ENCODE results near the gene MPDU1.

MPDU1 gene

DNA sequence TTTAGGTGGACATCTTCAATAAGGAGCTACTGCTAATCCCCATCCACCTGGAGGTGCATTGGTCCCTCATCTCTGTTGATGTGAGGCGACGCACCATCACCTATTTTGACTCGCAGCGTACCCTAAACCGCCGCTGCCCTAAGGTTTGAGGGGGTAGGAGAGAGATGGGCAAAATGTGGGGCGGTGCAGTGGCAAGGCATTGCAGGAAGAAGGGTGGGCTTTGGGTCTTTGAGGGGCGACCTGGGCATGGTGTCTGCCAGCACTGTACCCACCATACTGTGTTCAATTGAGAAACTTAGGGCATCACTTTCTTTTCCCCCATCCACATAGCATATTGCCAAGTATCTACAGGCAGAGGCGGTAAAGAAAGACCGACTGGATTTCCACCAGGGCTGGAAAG, 13.3 kb upstream of the MPDU1 start:
- no peaks in the 10 kb centered on the region for H3K9me3 ChIP-seq (ENCODE audit: low read length)
- peaks cover 62% of the 10 kb centered on the region for H3K36me3 ChIP-seq (ENCODE audit: insufficient read depth, low read length)
- H3K27me3 ChIP-seq (ENCODE audit: insufficient read depth, low read length), result no peaks in the 10 kb centered on the region
- no peak overlapping the region for H2AFZ ChIP-seq (ENCODE audit: low read depth, low read length)
- H3K4me3 ChIP-seq (ENCODE audit: low read length), result no peak overlapping the region
- peaks cover 24% of the 10 kb centered on the region for H3K4me1 ChIP-seq (ENCODE audit: insufficient read depth, low read length)

DNA sequence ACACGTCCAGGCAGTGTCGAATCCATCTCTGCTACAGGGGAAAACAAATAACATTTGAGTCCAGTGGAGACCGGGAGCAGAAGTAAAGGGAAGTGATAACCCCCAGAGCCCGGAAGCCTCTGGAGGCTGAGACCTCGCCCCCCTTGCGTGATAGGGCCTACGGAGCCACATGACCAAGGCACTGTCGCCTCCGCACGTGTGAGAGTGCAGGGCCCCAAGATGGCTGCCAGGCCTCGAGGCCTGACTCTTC, 11.4 kb upstream of the MPDU1 start:
- H3K4me1 ChIP-seq (ENCODE audit: insufficient read depth, low read length), result peaks cover 26% of the 10 kb centered on the region
- H3K9me3 ChIP-seq (ENCODE audit: low read length), result no peaks in the 10 kb centered on the region
- no peaks in the 10 kb centered on the region for H3K27me3 ChIP-seq (ENCODE audit: insufficient read depth, low read length)
- peak overlapping the region; percentile 48 for H3K4me3 ChIP-seq (ENCODE audit: low read length)
- H2AFZ ChIP-seq (ENCODE audit: low read depth, low read length), result no peak overlapping the region
- peaks cover 64% of the 10 kb centered on the region for H3K36me3 ChIP-seq (ENCODE audit: insufficient read depth, low read length)

DNA sequence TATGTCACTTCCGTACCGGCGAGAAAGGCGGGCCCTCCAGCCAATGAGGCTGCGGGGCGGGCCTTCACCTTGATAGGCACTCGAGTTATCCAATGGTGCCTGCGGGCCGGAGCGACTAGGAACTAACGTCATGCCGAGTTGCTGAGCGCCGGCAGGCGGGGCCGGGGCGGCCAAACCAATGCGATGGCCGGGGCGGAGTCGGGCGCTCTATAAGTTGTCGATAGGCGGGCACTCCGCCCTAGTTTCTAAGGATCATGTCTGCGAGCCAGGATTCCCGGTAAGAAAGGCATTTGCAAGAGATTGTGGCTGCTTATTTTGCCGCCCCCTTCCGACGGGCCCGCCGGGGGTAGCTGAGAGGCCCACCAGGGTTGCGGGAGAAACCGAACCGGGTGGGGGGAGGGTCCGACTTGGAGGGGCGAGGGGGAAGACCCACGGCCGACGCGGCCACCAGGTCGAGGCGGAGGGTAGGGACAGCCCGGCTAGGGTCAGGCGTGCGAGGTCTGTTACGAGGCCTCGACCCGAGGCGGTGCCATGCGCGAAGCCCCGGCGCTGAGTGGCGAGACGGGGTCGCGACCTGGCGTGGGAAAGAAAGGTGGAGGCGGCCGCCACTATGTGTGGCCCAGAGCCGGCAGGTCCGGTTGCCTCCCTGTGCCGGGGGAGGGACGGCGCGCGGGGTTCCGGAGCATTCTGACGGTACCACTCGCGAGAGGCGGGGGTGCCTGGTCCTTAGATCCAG, 10.9 kb upstream of the MPDU1 start:
- no peaks in the 10 kb centered on the region for H3K9me3 ChIP-seq (ENCODE audit: low read length)
- no peaks in the 10 kb centered on the region for H3K27me3 ChIP-seq (ENCODE audit: insufficient read depth, low read length)
- H3K4me3 ChIP-seq (ENCODE audit: low read length), result peak overlapping the region; percentile 99
- peaks cover 68% of the 10 kb centered on the region for H3K36me3 ChIP-seq (ENCODE audit: insufficient read depth, low read length)
- H2AFZ ChIP-seq (ENCODE audit: low read depth, low read length), result no peak overlapping the region
- H3K4me1 ChIP-seq (ENCODE audit: insufficient read depth, low read length), result peaks cover 26% of the 10 kb centered on the region

DNA sequence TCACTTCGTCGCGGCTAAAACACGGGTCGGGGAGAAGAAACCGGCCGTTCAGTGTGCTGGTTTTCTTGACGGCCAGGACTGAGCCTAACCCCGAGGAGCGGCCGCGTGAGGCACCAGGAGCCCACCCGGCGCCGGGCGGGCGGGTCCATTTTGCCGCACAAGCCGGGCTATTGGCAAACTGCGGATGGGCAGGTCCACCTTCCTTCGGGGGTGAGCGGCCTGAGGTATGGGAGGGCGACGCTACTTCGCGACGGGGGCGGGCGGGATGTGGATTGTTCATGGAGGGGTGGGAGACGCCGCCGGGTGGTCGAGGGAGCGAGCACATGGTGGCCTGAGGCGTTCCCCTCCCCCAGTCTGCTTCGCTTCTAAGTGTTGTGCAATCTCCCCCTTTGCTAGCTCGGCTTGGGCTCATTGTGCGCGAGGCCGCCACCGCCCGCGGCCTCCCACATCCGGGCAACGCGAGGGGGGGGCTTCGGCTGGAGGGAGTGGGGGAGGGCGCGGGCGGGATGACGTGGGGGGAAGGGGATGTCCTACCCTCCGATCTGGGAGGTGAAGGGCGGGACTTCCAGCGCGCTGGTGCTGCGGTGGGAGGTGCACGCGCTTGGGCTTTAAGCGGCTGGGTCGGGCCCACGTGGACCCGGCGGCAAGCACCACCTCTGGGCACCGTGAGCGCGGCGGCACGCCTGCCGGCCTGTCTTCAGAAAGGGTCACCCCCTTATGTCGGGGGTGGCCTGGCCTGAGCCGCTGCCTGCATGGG, 10.2 kb upstream of the MPDU1 start:
- H3K36me3 ChIP-seq (ENCODE audit: insufficient read depth, low read length), result peaks cover 74% of the 10 kb centered on the region
- H3K9me3 ChIP-seq (ENCODE audit: low read length), result no peaks in the 10 kb centered on the region
- peak overlapping the region; percentile 99 for H3K4me3 ChIP-seq (ENCODE audit: low read length)
- H3K27me3 ChIP-seq (ENCODE audit: insufficient read depth, low read length), result no peaks in the 10 kb centered on the region
- H2AFZ ChIP-seq (ENCODE audit: low read depth, low read length), result no peak overlapping the region
- H3K4me1 ChIP-seq (ENCODE audit: insufficient read depth, low read length), result peaks cover 26% of the 10 kb centered on the region

DNA sequence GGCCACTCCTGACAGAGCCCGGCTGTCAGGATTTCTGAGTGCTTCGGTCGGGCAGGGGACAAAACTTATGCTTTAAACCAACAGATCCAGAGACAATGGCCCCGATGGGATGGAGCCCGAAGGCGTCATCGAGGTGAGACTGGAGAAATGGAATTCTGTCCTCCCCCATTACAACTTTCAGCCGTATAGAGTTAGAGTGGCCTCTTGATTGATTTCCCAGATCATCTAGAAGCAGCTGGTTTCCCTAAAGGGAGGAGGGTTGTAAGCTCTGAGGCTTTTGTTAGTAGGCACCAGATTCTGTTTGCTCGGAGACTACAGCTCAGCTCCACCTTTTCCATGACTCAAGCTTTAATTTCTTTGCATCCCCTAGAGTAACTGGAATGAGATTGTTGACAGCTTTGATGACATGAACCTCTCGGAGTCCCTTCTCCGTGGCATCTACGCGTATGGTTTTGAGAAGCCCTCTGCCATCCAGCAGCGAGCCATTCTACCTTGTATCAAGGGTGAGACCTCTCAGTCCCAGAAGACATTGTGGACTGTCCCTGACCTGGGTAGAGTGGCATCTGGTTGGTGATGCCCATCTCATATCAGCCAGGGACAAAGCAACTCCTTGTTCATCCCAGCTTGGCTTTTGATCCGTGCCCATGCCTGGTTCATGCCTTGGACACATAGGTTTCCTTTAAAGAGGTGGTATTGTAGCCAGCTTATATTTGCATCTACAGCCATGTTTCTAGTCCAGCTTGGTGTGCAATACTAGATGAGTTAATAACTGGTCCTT, 9.3 kb upstream of the MPDU1 start:
- peaks cover 26% of the 10 kb centered on the region for H3K4me1 ChIP-seq (ENCODE audit: insufficient read depth, low read length)
- no peaks in the 10 kb centered on the region for H3K27me3 ChIP-seq (ENCODE audit: insufficient read depth, low read length)
- H3K4me3 ChIP-seq (ENCODE audit: low read length), result peak overlapping the region; percentile 99
- H3K36me3 ChIP-seq (ENCODE audit: insufficient read depth, low read length), result peaks cover 77% of the 10 kb centered on the region
- no peak overlapping the region for H2AFZ ChIP-seq (ENCODE audit: low read depth, low read length)
- no peaks in the 10 kb centered on the region for H3K9me3 ChIP-seq (ENCODE audit: low read length)

DNA sequence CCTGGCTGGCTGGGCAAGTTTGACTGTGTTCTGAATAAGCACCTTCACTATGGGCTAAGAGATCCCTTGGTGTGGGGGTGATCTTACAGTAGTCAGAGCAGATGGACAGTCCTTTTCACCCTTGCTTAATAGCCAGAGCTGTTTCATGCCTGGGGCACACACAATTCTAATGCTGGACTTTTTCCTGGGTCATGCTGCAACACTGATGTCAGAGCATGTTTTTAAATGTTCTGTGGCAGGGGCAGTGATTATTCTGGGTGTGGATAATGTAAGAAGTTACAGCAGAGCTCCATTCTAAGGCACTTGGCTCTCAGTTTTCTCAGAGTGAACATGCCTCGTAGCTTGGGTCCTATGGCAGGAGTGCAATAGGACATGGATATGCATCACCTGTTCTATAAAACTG, 8.2 kb upstream of the MPDU1 start:
- Histone ChIP-seq H3K4me3 (ENCODE audit: low read length) (peak overlapping the region; percentile 1), H2AFZ (ENCODE audit: low read depth, low read length) (no peak overlapping the region), H3K4me1 (ENCODE audit: insufficient read depth, low read length) (peaks cover 26% of the 10 kb centered on the region), H3K36me3 (ENCODE audit: insufficient read depth, low read length) (peaks cover 75% of the 10 kb centered on the region), H3K9me3 (ENCODE audit: low read length) (no peaks in the 10 kb centered on the region), H3K27me3 (ENCODE audit: insufficient read depth, low read length) (no peaks in the 10 kb centered on the region)

DNA sequence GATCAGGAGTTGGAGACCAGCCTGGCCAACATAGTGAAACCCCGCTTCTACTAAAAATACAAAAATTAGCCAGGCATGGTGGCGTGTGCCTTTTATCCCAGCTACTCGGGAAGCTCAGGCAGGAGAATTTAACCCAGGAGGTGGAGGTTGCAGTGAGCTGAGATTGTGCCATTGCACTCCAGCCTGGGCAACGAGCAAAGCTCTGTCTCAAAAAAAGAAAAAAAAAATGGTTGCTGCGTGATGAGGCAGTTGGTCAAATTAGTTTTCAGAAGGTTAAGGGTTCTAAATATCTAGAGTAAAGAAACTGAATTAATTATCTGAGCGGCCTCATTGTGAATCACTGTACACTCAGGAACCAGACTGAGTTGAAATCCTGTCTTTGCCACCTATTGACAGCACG, 7.7 kb upstream of the MPDU1 start:
- Histone ChIP-seq H2AFZ (ENCODE audit: low read depth, low read length) (no peak overlapping the region), H3K9me3 (ENCODE audit: low read length) (no peaks in the 10 kb centered on the region), H3K27me3 (ENCODE audit: insufficient read depth, low read length) (no peaks in the 10 kb centered on the region), H3K36me3 (ENCODE audit: insufficient read depth, low read length) (peaks cover 75% of the 10 kb centered on the region), H3K4me3 (ENCODE audit: low read length) (no peak overlapping the region), H3K4me1 (ENCODE audit: insufficient read depth, low read length) (peaks cover 26% of the 10 kb centered on the region)

DNA sequence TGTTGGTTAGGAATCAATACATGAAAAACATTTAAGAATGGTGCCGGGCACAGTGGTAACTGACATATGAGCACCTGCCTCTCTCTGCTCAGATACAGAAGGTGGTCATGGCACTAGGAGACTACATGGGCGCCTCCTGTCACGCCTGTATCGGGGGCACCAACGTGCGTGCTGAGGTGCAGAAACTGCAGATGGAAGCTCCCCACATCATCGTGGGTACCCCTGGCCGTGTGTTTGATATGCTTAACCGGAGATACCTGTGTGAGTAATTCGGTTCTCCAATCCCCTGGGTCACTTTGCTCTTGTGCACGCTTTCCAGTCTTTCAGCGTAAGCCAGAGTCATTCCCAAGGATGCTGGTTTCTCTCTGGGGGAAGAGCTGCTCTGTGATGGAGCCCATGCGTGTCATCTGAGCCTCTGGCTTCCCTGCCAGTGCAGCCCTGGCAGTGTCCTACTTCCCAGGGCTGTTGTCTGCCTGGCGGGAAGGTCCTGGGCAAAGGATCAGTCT, 7.2 kb upstream of the MPDU1 start:
- Histone ChIP-seq H3K9me3 (ENCODE audit: low read length) (no peaks in the 10 kb centered on the region), H3K36me3 (ENCODE audit: insufficient read depth, low read length) (peaks cover 72% of the 10 kb centered on the region), H3K4me1 (ENCODE audit: insufficient read depth, low read length) (peaks cover 23% of the 10 kb centered on the region), H3K27me3 (ENCODE audit: insufficient read depth, low read length) (no peaks in the 10 kb centered on the region), H2AFZ (ENCODE audit: low read depth, low read length) (no peak overlapping the region), H3K4me3 (ENCODE audit: low read length) (no peak overlapping the region)

DNA sequence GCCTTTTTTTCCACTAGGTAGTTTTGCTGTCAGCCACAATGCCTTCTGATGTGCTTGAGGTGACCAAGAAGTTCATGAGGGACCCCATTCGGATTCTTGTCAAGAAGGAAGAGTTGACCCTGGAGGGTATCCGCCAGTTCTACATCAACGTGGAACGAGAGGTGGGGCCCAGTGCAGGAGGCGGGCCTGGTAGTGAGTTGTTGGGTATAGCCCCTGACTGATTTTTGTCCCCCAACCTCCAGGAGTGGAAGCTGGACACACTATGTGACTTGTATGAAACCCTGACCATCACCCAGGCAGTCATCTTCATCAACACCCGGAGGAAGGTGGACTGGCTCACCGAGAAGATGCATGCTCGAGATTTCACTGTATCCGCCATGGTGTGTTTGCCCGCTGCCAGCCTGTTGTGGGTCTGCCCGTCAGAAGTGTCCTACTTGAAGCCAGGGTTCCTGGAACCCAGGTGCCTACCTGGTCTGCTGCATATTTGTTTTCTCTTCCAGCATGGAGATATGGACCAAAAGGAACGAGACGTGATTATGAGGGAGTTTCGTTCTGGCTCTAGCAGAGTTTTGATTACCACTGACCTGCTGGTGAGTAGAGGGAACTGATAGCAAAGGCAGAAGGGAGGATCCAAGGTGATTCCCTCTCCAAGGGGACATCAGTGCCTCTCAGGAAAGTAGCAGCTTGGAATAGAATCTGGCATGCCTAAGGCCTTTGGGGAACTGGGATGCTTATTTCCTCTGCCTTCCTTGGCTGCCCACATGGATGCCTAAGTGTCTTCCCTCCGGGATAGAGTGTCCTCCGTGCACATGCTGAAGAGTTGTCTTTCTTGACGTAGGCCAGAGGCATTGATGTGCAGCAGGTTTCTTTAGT, 6.1 kb upstream of the MPDU1 start:
- Histone ChIP-seq H3K27me3 (ENCODE audit: insufficient read depth, low read length) (no peaks in the 10 kb centered on the region), H3K9me3 (ENCODE audit: low read length) (no peaks in the 10 kb centered on the region), H3K4me1 (ENCODE audit: insufficient read depth, low read length) (peaks cover 18% of the 10 kb centered on the region), H2AFZ (ENCODE audit: low read depth, low read length) (no peak overlapping the region), H3K4me3 (ENCODE audit: low read length) (no peak overlapping the region), H3K36me3 (ENCODE audit: insufficient read depth, low read length) (peaks cover 73% of the 10 kb centered on the region)

DNA sequence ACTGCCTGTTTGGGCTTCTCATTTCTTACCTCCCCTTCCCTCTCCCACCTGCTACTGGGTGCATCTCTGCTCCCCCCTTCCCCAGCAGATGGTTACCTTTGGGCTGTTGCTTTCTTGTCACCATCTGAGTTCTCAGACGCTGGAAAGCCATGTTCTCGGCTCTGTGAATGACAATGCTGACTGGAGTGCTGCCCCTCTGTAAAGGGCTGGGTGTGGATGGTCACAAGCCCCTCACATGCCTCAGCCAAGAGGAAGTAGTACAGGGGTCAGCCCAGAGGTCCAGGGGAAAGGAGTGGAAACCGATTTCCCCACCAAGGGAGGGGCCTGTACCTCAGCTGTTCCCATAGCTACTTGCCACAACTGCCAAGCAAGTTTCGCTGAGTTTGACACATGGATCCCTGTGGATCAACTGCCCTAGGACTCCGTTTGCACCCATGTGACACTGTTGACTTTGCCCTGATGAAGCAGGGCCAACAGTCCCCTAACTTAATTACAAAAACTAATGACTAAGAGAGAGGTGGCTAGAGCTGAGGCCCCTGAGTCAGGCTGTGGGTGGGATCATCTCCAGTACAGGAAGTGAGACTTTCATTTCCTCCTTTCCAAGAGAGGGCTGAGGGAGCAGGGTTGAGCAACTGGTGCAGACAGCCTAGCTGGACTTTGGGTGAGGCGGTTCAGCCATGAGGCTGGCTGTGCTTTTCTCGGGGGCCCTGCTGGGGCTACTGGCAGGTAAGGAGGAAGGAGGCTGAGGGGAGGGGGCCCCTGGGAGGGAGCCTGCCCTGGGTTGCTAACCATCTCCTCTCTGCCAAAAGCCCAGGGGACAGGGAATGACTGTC, 4.4 kb upstream of the MPDU1 start, which contains the start of gene CD68:
Gene CD68, plus strand, starts transcription at position 638 of the 833 bp plus-strand sequence. Its CDS starts 40 bp downstream, at position 678.
- H3K27me3 ChIP-seq (ENCODE audit: insufficient read depth, low read length), result no peaks in the 10 kb centered on the region
- H3K36me3 ChIP-seq (ENCODE audit: insufficient read depth, low read length), result peaks cover 68% of the 10 kb centered on the region
- no peaks in the 10 kb centered on the region for H3K9me3 ChIP-seq (ENCODE audit: low read length)
- no peak within 1 kb of the TSS for H2AFZ ChIP-seq (ENCODE audit: low read depth, low read length)
- H3K4me1 ChIP-seq (ENCODE audit: insufficient read depth, low read length), result peaks cover 19% of the 10 kb centered on the region
- no peak within 1 kb of the TSS for H3K4me3 ChIP-seq (ENCODE audit: low read length)

DNA sequence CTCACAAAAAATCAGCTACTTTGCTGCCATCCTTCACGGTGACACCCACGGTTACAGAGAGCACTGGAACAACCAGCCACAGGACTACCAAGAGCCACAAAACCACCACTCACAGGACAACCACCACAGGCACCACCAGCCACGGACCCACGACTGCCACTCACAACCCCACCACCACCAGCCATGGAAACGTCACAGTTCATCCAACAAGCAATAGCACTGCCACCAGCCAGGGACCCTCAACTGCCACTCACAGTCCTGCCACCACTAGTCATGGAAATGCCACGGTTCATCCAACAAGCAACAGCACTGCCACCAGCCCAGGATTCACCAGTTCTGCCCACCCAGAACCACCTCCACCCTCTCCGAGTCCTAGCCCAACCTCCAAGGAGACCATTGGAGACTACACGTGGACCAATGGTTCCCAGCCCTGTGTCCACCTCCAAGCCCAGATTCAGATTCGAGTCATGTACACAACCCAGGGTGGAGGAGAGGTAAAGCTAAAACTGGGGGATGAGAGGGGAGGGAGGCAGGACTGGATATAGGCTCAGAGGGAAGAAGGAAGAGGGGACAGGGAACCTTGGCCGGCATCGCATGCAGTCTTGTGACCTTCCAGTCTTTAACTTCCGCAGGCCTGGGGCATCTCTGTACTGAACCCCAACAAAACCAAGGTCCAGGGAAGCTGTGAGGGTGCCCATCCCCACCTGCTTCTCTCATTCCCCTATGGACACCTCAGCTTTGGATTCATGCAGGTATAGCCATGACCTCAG, 3.6 kb upstream of the MPDU1 start:
- no peak overlapping the region for H3K4me3 ChIP-seq (ENCODE audit: low read length)
- H3K4me1 ChIP-seq (ENCODE audit: insufficient read depth, low read length), result peaks cover 11% of the 10 kb centered on the region
- no peak overlapping the region for H2AFZ ChIP-seq (ENCODE audit: low read depth, low read length)
- H3K9me3 ChIP-seq (ENCODE audit: low read length), result no peaks in the 10 kb centered on the region
- H3K36me3 ChIP-seq (ENCODE audit: insufficient read depth, low read length), result peaks cover 60% of the 10 kb centered on the region
- H3K27me3 ChIP-seq (ENCODE audit: insufficient read depth, low read length), result no peaks in the 10 kb centered on the region

Measured in neuron (in vitro differentiated cells).